ENCODE data around the gene NHERF2.
A peak's percentile ranks its signal among the peaks of the same experiment; 100 is the strongest.

The NHERF2 gene

GRCh38 chr16:1991135-1991551, 35.6 kb upstream of the NHERF2 start:
- DNase-seq (ENCODE audit: low read depth, low spot score) = no peak

DNA sequence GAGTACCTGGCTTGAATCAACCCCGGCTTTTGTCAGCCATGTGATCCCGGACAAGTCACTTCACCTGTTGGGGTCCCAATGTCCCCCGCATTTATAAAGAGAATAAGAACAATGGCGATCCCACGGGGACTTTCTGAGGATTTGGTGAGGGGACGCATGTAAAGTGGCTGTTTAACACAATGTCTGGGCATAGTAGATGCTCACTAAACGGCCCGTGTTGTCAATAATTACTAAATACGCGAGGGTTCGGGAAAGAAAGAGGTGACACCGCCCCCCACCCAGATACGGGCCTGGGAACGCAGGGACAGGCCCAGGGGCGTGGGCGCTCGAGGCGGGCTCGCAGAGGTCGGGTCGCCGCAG, 35.1 kb upstream of the NHERF2 start:
- DNase-seq (ENCODE audit: low read depth, low spot score) = no peak

GRCh38 chr16:1991948-1992703, 34.6 kb upstream of the NHERF2 start:
- peak; percentile 94 for DNase-seq (ENCODE audit: low read depth, low spot score)

GRCh38 chr16:1992704-1993317, 33.9 kb upstream of the NHERF2 start:
- no peak for DNase-seq (ENCODE audit: low read depth, low spot score)

- DNase-seq (ENCODE audit: low read depth, low spot score) = no peak
Measured at GRCh38 chr16:1993731-1994131, 33.0 kb upstream of the NHERF2 start.

- no peak for DNase-seq (ENCODE audit: low read depth, low spot score)
Measured at GRCh38 chr16:1997494-1998359, 29.0 kb upstream of the NHERF2 start.

DNA sequence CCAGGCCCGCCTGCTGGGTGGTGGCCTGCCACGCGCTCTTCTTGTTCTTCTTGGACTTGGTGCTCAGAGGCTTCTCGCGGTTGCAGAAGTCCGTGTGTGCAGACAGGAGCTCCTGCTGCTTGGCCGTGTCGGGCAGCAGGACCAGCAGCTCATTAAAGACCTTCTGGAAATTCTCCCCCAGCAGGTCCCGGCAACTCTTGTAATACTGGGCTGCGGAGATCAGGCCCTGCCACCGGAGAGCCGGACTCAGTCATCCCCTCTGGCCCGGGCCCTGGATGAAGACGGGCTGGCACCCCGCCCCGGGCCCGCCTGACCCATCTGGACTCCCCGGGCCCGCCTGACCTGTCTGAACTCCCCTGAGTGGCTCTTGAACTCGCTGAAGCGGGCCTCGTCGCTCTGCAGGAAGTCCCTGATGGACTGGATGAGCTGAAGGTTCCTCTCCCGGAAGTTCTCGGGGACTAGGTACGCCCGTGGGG, 28.3 kb upstream of the NHERF2 start:
- no peak for DNase-seq (ENCODE audit: low read depth, low spot score)

DNA sequence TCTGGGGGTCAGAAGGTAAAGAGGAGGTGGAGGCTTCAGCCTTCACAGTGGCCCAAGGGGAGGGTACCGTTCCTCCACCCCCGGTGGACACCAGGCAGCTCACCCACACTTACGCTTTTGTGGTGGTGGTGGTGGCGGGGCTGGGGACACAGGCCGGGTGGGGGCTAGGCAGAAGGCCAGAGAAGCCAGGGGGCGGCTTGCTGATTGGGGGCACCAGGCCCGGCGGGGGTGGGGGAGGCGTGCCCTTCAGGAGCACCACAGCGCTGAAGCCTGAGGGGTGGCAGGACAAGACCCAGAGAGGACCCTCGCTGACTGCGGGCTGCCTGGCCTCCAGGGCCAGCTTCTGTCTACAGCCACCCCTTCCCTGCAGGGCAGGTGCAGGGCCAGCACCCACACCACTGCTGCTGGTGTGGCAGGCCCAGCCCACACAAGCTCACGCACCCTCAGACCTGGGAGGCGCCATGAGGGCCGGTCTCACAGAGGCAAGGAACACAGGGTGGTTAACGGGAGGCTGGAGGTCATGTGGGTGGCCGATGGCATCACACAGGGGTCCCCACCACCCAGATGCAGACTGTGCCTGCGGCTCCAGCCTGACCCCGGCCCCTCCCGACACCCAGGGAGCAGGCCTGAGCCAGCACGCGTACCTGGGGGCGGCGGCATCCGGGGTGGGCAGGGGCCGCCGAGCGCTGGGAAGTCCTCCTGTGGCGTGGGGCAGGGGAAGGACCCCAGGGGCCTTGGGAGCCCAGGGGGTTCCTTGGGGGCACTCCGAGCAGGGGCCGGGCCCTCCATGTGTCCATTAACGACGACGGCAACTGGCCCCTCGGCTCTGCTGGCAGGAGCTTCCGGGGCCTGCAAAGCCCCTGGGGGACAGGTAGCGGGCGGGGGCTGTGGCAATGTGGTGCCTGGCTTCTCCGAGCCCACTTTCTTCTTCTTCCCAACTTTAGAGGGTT, 27.6 kb upstream of the NHERF2 start:
- no peak for DNase-seq (ENCODE audit: low read depth, low spot score)

- no peak for DNase-seq (ENCODE audit: low read depth, low spot score)
Measured at GRCh38 chr16:1999866-2000514, 26.7 kb upstream of the NHERF2 start.

- DNase-seq (ENCODE audit: low read depth, low spot score) = no peak
Measured at GRCh38 chr16:2001035-2001434, 25.7 kb upstream of the NHERF2 start.

GRCh38 chr16:2001456-2002355, 25.0 kb upstream of the NHERF2 start:
- DNase-seq (ENCODE audit: low read depth, low spot score) = no peak

GRCh38 chr16:2002406-2003230, 24.1 kb upstream of the NHERF2 start:
- DNase-seq (ENCODE audit: low read depth, low spot score) = no peak

GRCh38 chr16:2003231-2003826, 23.4 kb upstream of the NHERF2 start:
- no peak for DNase-seq (ENCODE audit: low read depth, low spot score)

GRCh38 chr16:2003827-2004641, 22.7 kb upstream of the NHERF2 start:
- peak; percentile 77 for DNase-seq (ENCODE audit: low read depth, low spot score)

DNA sequence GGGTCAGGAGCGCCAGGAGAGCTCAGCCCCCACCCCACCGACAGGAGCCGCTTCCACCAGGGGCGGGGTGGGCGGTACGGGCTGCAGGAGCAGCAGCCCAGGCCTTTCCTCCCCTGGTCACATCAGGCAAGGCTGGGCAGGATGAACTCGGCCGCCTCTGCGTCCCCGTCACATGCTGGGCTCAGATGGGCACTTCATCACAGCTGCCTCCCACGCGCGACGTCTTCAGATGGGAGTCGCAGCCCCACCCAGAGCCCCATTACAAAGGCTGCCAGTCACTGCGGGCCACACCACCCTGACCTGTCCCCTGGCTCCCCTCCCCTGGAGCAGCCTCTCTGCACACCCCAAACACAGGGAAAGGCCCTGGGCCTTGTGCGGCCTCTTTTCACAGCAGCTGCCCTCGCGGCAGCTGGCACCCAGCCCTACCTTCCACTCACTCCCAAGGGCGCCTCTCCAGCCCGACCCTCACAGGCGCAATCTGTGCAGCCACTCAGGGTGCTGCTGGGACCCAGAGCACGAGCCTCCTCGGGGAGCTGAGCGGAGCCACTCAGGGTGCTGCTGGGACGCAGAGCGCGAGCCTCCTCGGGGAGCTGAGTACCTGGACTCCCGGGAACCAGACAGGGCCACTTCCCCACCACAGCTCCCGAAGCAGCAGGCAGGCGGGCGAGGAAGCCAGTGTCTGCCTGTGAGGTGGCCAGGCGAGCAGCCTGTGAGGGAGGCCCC, 21.7 kb upstream of the NHERF2 start:
- DNase-seq (ENCODE audit: low read depth, low spot score) = no peak

DNA sequence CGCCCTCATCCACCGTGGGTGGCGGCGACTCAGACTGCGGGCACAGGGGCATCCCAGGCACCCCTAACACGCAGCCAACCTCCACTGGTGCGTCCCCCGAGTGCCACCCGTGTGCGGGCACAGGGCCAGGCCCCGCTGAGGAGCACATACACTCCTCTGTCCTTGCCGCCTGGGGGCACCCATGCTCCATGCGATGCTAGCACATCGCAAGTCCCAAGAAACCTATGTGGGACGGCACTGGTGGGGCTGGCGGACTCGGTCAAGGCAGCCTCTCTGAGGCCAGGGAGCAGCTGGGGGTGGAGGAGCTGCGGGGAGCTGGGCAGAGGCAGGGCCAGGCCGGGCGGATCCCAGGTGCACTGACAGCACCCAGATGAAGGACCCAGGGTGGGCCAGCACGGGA, 21.1 kb upstream of the NHERF2 start:
- DNase-seq (ENCODE audit: low read depth, low spot score) = no peak

DNA sequence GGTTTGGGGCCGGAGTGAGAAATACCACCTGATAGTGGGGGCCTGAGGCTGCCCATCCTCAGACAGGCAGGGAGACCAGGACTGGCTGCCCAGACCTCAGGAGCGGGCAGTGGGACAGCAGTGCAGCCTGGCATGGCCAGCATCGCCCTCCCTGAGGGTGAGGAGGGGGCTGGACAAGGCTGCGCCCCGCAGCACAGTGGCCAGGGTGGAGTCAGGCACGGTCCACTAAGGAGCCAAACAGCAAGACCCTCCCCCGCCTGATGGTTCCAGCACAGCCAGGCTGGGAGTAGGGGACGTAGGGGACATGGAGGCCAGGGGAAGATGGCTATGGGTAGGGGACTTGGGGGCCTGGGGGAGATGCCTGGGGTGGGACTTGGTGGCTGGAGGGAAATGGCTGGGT, 20.4 kb upstream of the NHERF2 start:
- DNase-seq (ENCODE audit: low read depth, low spot score) = no peak

Data from activated naive CD8-positive, alpha-beta T cell treated with anti-CD3 and anti-CD28 coated beads, Interleukin-2, amount 50 U/mL, for 16 hours (primary cell).